Measurements from ENCODE around the gene RAB9A. TPM values are rescaled to one million over a fixed set of nuclear protein-coding genes. Genes with fewer than 3 reads are reported as not detected.
"Not testable (repeated sequence)": the region's sequence is repeated elsewhere in the genome, so short reads cannot be mapped to it uniquely, and the experiment has no call there.

RAB9A gene
- total and polyA plus RNA-seq, 2 experiments from 2014 or later, result 33.7 to 36.3 TPM

- TF ChIP-seq CTCF (IDR thresholded peaks at IDR 0.05; ENCODE audit: low read depth, low read length), result no peak
- peak overlapping the region; percentile 62 for H3K27ac ChIP-seq
Observed at GRCh38 chrX:13721819-13722519, 33.0 kb downstream of the RAB9A start.

GRCh38 chrX:13724878-13725277 is 36.0 kb downstream of the RAB9A start:
- H3K4me3 ChIP-seq; H3K4me1 ChIP-seq (ENCODE audit: low read depth); H3K9me3 ChIP-seq (ENCODE audit: low read depth); H3K27ac ChIP-seq; H3K36me3 ChIP-seq; H3K27me3 ChIP-seq; DNase-seq (ENCODE audit: low read depth in 1 of 2, low spot score in 1 of 2): not testable (repeated sequence)

More at GRCh38 chrX:13721819-13722519, 33.0 kb downstream of the RAB9A start:
- DNase-seq (ENCODE audit: low read depth in 1 of 2, low spot score in 1 of 2), result peak in 1 of 2 donors; percentile 40
- Histone ChIP-seq H3K36me3 (peaks cover 10% of the 10 kb centered on the region), H3K9me3 (ENCODE audit: low read depth) (no peaks in the 10 kb centered on the region), H3K4me3 (no peak overlapping the region), H3K4me1 (ENCODE audit: low read depth) (peaks cover 7% of the 10 kb centered on the region), H3K27me3 (no peaks in the 10 kb centered on the region)

DNA sequence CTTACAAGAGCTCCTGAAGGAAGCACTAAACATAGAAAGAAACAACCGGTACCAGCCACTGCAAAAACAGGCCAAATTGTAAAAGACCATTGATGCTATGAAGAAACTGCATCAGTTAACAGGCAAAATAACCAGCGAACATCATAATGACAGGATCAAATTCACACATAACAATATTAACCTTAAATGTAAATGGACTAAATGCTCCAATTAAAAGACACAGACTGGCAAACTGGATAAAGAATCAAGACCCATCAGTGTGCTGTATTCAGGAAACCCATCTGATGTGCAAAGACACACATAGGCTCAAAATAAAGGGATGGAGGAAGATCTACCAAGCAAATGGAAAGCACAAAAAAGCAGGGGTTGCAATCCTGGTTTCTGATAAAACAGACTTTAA is 37.7 kb downstream of the RAB9A start:
- H3K27ac ChIP-seq; H3K9me3 ChIP-seq (ENCODE audit: low read depth); H3K4me3 ChIP-seq; H3K4me1 ChIP-seq (ENCODE audit: low read depth); H3K36me3 ChIP-seq; DNase-seq (ENCODE audit: low read depth in 1 of 2, low spot score in 1 of 2); H3K27me3 ChIP-seq: not testable (repeated sequence)

DNA sequence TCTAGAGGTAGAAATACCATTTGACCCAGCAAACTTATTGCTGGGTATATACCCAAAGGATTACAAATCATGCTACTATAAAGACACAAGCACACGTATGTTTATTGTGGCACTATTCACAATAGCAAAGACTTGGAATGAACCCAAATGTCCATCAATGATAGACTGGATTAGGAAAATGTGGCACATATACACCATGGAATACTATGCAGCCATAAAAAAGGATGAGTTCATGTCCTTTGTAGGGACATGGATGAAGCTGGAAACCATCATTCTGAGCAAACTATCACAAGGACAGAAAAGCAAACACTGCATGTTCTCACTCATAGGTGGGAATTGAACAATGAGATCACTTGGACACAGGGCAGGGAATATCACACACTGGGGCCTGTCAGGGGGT is 41.6 kb downstream of the RAB9A start:
- H3K4me3 ChIP-seq; H3K27me3 ChIP-seq; H3K27ac ChIP-seq; H3K36me3 ChIP-seq; H3K4me1 ChIP-seq (ENCODE audit: low read depth); H3K9me3 ChIP-seq (ENCODE audit: low read depth); DNase-seq (ENCODE audit: low read depth in 1 of 2, low spot score in 1 of 2): not testable (repeated sequence)

GRCh38 chrX:13732246-13733067 is 43.5 kb downstream of the RAB9A start:
- no peak for DNase-seq (ENCODE audit: low read depth in 1 of 2, low spot score in 1 of 2)
- Histone ChIP-seq H3K9me3 (ENCODE audit: low read depth) (no peaks in the 10 kb centered on the region), H3K4me3 (no peak overlapping the region), H3K27me3 (no peaks in the 10 kb centered on the region), H3K4me1 (ENCODE audit: low read depth) (peaks cover 13% of the 10 kb centered on the region), H3K27ac (no peak overlapping the region), H3K36me3 (peaks cover 6% of the 10 kb centered on the region)
- TF ChIP-seq CTCF (IDR thresholded peaks at IDR 0.05; ENCODE audit: low read depth, low read length), result no peak

- no peak for TF ChIP-seq CTCF (IDR thresholded peaks at IDR 0.05; ENCODE audit: low read depth, low read length)
- Histone ChIP-seq H3K27ac (peak overlapping the region; percentile 90), H3K4me3 (peak overlapping the region; percentile 77), H3K9me3 (ENCODE audit: low read depth) (no peaks in the 10 kb centered on the region), H3K27me3 (no peaks in the 10 kb centered on the region), H3K36me3 (peaks cover 12% of the 10 kb centered on the region), H3K4me1 (ENCODE audit: low read depth) (peaks cover 13% of the 10 kb centered on the region)
- no peak for DNase-seq (ENCODE audit: low read depth in 1 of 2, low spot score in 1 of 2)
Observed at GRCh38 chrX:13733506-13733905, 44.6 kb downstream of the RAB9A start.

Data from cardiac muscle cell (in vitro differentiated cells and primary cell).